Neural progenitor cell (in vitro differentiated cells): ENCODE results near the gene DCTN3. TPM values are rescaled to one million over a fixed set of nuclear protein-coding genes. Genes with fewer than 3 reads are reported as not detected.

ENCODE experiments used
- DNase-seq: peaks from one replicate; pipeline ENCODE4 v3.0.0-alpha.2; 2016; ENCODE audit warnings: low spot score
- H2AFZ ChIP-seq: fragments of 200-600 bp; sonication (generic); replicated peaks from 2 replicates; pipeline ENCODE4 v1.6.1; 2016; ENCODE audit warnings: antibody characterized with exemption
- H3F3A ChIP-seq: fragments of 200-600 bp; sonication (generic); 2 replicates; pipeline ENCODE4 v1.6.1; 2016; ENCODE audit warnings: antibody characterized with exemption, low read depth
- H3K27ac ChIP-seq: fragments of 200-600 bp; sonication (generic); 2 replicates; pipeline ENCODE4 v1.5.1; 2016; ENCODE audit warnings: mild to moderate bottlenecking
- H3K27me3 ChIP-seq: fragments of 200-600 bp; sonication (generic); 2 replicates; pipeline ENCODE4 v1.6.1; 2016; ENCODE audit warnings: mild to moderate bottlenecking, moderate library complexity
- H3K36me3 ChIP-seq: fragments of 200-600 bp; sonication (generic); 2 replicates; pipeline ENCODE4 v1.5.1; 2016
- H3K4me1 ChIP-seq: fragments of 200-600 bp; sonication (generic); 2 replicates; pipeline ENCODE4 v1.6.1; 2016; ENCODE audit warnings: mixed run types
- H3K4me2 ChIP-seq: fragments of 200-600 bp; sonication (generic); 2 replicates; pipeline ENCODE4 v1.6.1; 2016
- H3K4me3 ChIP-seq: fragments of 200-600 bp; sonication (generic); 2 replicates; pipeline ENCODE4 v1.5.1; 2016
- H3K79me2 ChIP-seq: fragments of 200-600 bp; sonication (generic); 2 replicates; pipeline ENCODE4 v1.6.1; 2016; ENCODE audit warnings: low read depth
- H3K9ac ChIP-seq: fragments of 200-600 bp; sonication (generic); 2 replicates; pipeline ENCODE4 v1.6.1; 2016
- H3K9me3 ChIP-seq: fragments of 200-600 bp; sonication (generic); 2 replicates; pipeline ENCODE4 v1.5.1; 2016; ENCODE audit warnings: low read depth
- H4K20me1 ChIP-seq: fragments of 200-600 bp; sonication (generic); 2 replicates; pipeline ENCODE4 v1.6.1; 2016; ENCODE audit warnings: low read depth
- H3K27ac Mint-ChIP-seq: 3 replicates; pipeline ENCODE4 v1.8.0; 2021; ENCODE audit warnings: mixed read lengths
- H3K27me3 Mint-ChIP-seq: 2 replicates; pipeline ENCODE4 v1.8.0; 2022; ENCODE audit warnings: low read depth, mild to moderate bottlenecking, inconsistent platforms, moderate library complexity, mixed read lengths; ENCODE audit not compliant: insufficient read depth
- H3K36me3 Mint-ChIP-seq: 3 replicates; pipeline ENCODE4 v1.8.0; 2021; ENCODE audit warnings: mixed read lengths
- H3K4me1 Mint-ChIP-seq: 3 replicates; pipeline ENCODE4 v1.8.0; 2021; ENCODE audit warnings: mixed read lengths
- H3K4me3 Mint-ChIP-seq: 3 replicates; pipeline ENCODE4 v1.8.0; 2021; ENCODE audit warnings: mild to moderate bottlenecking, moderate library complexity, mixed read lengths
- H3K9me3 Mint-ChIP-seq: 3 replicates; pipeline ENCODE4 v1.8.0; 2020; ENCODE audit warnings: mixed read lengths
- EZH2 ChIP-seq: fragments of 200-600 bp; sonication (generic); IDR thresholded peaks from 2 replicates; pipeline ENCODE4 v1.6.1; 2017; ENCODE audit warnings: antibody characterized with exemption, mild to moderate bottlenecking, moderate library complexity
- EZH2phosphoT487 ChIP-seq: fragments of 200-600 bp; sonication (generic); IDR thresholded peaks from 2 replicates; pipeline ENCODE4 v1.6.1; 2017; ENCODE audit warnings: antibody characterized with exemption
- total RNA-seq: library from RNA; depleted of rRNA; stranded (reverse); fragments of >200 nt; gene quantifications from 2 replicates; pipeline ENCODE4 v1.2.3, GENCODE V29; 2015; ENCODE audit warnings: low replicate concordance
- TF ChIP-seq, protein P1 (sequence below): fragments of 200-600 bp; sonication (generic); IDR thresholded peaks from 2 replicates; pipeline ENCODE4 v1.5.1; 2017; ENCODE audit warnings: antibody characterized with exemption, mild to moderate bottlenecking

Gene DCTN3
- total RNA-seq, 1 donor from 2014 or later = 45.6 TPM

GRCh38 chr9:34574571-34574970 is 45.7 kb downstream of the DCTN3 start:
- no peak overlapping the region for H3K4me3 ChIP-seq
- Mint-ChIP-seq H3K36me3 (peaks cover 10% of the 10 kb centered on the region), H3K4me1 (peaks cover 83% of the 10 kb centered on the region), H3K4me3 (peak overlapping the region; percentile 50), H3K27ac (no peak overlapping the region), H3K9me3 (no peaks in the 10 kb centered on the region), H3K27me3 (peaks cover 8% of the 10 kb centered on the region)
- no peaks in the 10 kb centered on the region for H3K9me3 ChIP-seq
- peaks cover 35% of the 10 kb centered on the region for H3F3A ChIP-seq
- no peaks in the 10 kb centered on the region for H3K36me3 ChIP-seq
- no peak overlapping the region for H3K27ac ChIP-seq
- no peaks in the 10 kb centered on the region for H3K27me3 ChIP-seq
- H3K4me1 ChIP-seq = peaks cover 74% of the 10 kb centered on the region
- H3K79me2 ChIP-seq = no peaks in the 10 kb centered on the region
- no peak overlapping the region for H2AFZ ChIP-seq
- no peak for TF ChIP-seq EZH2phosphoT487
- TF ChIP-seq, protein P1, sequence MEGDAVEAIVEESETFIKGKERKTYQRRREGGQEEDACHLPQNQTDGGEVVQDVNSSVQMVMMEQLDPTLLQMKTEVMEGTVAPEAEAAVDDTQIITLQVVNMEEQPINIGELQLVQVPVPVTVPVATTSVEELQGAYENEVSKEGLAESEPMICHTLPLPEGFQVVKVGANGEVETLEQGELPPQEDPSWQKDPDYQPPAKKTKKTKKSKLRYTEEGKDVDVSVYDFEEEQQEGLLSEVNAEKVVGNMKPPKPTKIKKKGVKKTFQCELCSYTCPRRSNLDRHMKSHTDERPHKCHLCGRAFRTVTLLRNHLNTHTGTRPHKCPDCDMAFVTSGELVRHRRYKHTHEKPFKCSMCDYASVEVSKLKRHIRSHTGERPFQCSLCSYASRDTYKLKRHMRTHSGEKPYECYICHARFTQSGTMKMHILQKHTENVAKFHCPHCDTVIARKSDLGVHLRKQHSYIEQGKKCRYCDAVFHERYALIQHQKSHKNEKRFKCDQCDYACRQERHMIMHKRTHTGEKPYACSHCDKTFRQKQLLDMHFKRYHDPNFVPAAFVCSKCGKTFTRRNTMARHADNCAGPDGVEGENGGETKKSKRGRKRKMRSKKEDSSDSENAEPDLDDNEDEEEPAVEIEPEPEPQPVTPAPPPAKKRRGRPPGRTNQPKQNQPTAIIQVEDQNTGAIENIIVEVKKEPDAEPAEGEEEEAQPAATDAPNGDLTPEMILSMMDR = no peak
- TF ChIP-seq EZH2 = no peak
- no peak overlapping the region for H3K4me2 ChIP-seq
- no peak for DNase-seq
- H4K20me1 ChIP-seq = peaks cover 51% of the 10 kb centered on the region
- no peak overlapping the region for H3K9ac ChIP-seq

GRCh38 chr9:34573599-34574325 is 46.5 kb downstream of the DCTN3 start:
- Histone ChIP-seq H3K27me3 (no peaks in the 10 kb centered on the region), H3K4me2 (peak overlapping the region; percentile 22), H3K36me3 (no peaks in the 10 kb centered on the region), H2AFZ (no peak overlapping the region), H3F3A (peaks cover 27% of the 10 kb centered on the region), H3K4me1 (peaks cover 75% of the 10 kb centered on the region), H3K27ac (no peak overlapping the region), H3K9ac (no peak overlapping the region), H3K9me3 (no peaks in the 10 kb centered on the region), H3K4me3 (no peak overlapping the region), H3K79me2 (no peaks in the 10 kb centered on the region), H4K20me1 (peaks cover 59% of the 10 kb centered on the region)
- H3K4me1 Mint-ChIP-seq = peaks cover 84% of the 10 kb centered on the region
- H3K36me3 Mint-ChIP-seq = peaks cover 10% of the 10 kb centered on the region
- no peak for TF ChIP-seq EZH2
- TF ChIP-seq, protein P1 = no peak
- no peak for TF ChIP-seq EZH2phosphoT487
- H3K27me3 Mint-ChIP-seq = peaks cover 8% of the 10 kb centered on the region
- no peak overlapping the region for H3K4me3 Mint-ChIP-seq
- no peaks in the 10 kb centered on the region for H3K9me3 Mint-ChIP-seq
- H3K27ac Mint-ChIP-seq = peak overlapping the region; percentile 60
- DNase-seq = peak; percentile 38

DNA sequence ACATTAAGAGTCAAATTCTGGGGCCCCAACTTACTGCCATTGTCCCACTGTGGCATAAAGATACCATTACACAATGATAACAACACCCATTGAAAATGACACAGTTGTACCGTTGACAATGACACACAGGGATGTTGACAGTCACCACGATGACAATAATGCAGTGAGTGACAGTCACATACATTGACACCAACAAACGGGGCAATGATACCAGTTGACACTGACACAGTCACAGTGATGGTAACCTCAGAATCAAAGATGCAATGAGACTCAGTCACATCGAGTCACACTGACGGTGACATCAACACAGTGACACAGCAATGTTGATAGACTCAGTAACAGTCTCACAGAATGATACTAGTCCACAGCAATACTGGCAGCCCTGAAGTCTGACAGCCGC is 47.7 kb downstream of the DCTN3 start:
- peaks cover 76% of the 10 kb centered on the region for H3K4me1 ChIP-seq
- H3K4me3 Mint-ChIP-seq = no peak overlapping the region

More for the DNA sequence above, 47.7 kb downstream of the DCTN3 start:
- Mint-ChIP-seq H3K27me3 (peaks cover 7% of the 10 kb centered on the region), H3K27ac (no peak overlapping the region), H3K36me3 (peaks cover 16% of the 10 kb centered on the region), H3K9me3 (no peaks in the 10 kb centered on the region), H3K4me1 (peaks cover 85% of the 10 kb centered on the region)
- Histone ChIP-seq H3F3A (peaks cover 17% of the 10 kb centered on the region), H4K20me1 (peaks cover 70% of the 10 kb centered on the region), H3K27me3 (no peaks in the 10 kb centered on the region), H3K4me2 (no peak overlapping the region), H3K79me2 (no peaks in the 10 kb centered on the region), H3K9ac (no peak overlapping the region), H3K4me3 (no peak overlapping the region), H2AFZ (no peak overlapping the region), H3K9me3 (no peaks in the 10 kb centered on the region), H3K36me3 (no peaks in the 10 kb centered on the region), H3K27ac (no peak overlapping the region)
- no peak for DNase-seq
- TF ChIP-seq EZH2phosphoT487 (no peak), EZH2 (no peak)
- TF ChIP-seq, protein P1 = no peak
